K562 (cell line): ENCODE data around the gene MGAT4D. TPM values are rescaled to one million over a fixed set of nuclear protein-coding genes. Genes with fewer than 3 reads are reported as not detected.

ENCODE experiments used
- ATAC-seq: fragments of 200-7000 bp; cut with Tn5 transposase; 3 replicates; pipeline ENCODE4 v1.9.1; 2020; ENCODE audit warnings: moderate library complexity
- BruUV-seq: library from RNA; stranded (reverse); fragments of 400-500 nt; replicated peaks from 2 replicates; lab custom pipeline; 2021; lab: Mats Ljungman, UMichigan
- CTCF ChIA-PET: fragments of 300-600 bp; formaldehyde crosslinking; extraction: SDS; loops from one replicate; lab custom pipeline; 2021; ENCODE audit warnings: low intra/inter-chr PET ratio; lab: Yijun Ruan, JAX
- POLR2A ChIA-PET: fragments of 300-600, 350-650 bp; sonication (Branson Sonifier 250); formaldehyde crosslinking; extraction: SDS; loops from one replicate; lab custom pipeline; 2021; ENCODE audit warnings: antibody characterized with exemption, inconsistent platforms; lab: Yijun Ruan, JAX
- DNase-seq, 4 experiments: peaks; one replicate each; pipeline versions ENCODE4 v3.0.0 to v3.0.0-alpha.2; 2011 to 2018; ENCODE audit warnings: low spot score in 3 of 4, mixed read lengths in 3 of 4; ENCODE audit errors: extremely low read depth in 1 of 4
- FAIRE-seq: peaks from 2 replicates; lab custom pipeline; 2011; peaks lifted over from hg19 to GRCh38; lab: Jason Lieb, UNC
- H2AFZ ChIP-seq: 2 replicates; pipeline ENCODE4 v1.6.0; 2011; ENCODE audit warnings: low read depth, low read length, control low read depth, inconsistent platforms
- H3K27ac ChIP-seq: fragments of 200-600 bp; 3 replicates; pipeline ENCODE4 v1.8.0; 2011; ENCODE audit warnings: low read depth, mild to moderate bottlenecking, control low read depth, inconsistent platforms, low read length, moderate library complexity, mixed read lengths; ENCODE audit errors: extremely low read depth
- H3K27me3 ChIP-seq, 2 experiments: fragments of 300-600 bp in 1 of 2; 2 replicates in 1 of 2; 3 replicates in 1 of 2; pipeline versions ENCODE4 v1.6.0 to v1.8.0; 2011; ENCODE audit warnings: inconsistent platforms in 2 of 2, low read length in 2 of 2, mild to moderate bottlenecking in 1 of 2, mixed read lengths in 1 of 2, moderate library complexity in 1 of 2; ENCODE audit not compliant: control insufficient read depth in 2 of 2, insufficient read depth in 2 of 2
- H3K36me3 ChIP-seq: fragments of 300-600 bp; 3 replicates; pipeline ENCODE4 v1.8.0; 2011; ENCODE audit warnings: mild to moderate bottlenecking, low read length, inconsistent platforms; ENCODE audit not compliant: control insufficient read depth, insufficient read depth
- H3K4me1 ChIP-seq, 2 experiments: fragments of 200-600 bp in 1 of 2; replicated peaks in 1 of 2; 2 replicates in 1 of 2; 3 replicates in 1 of 2; pipeline versions ENCODE4 v1.5.1 to v1.8.0; 2011; ENCODE audit warnings: inconsistent platforms in 2 of 2, low read length in 2 of 2, mild to moderate bottlenecking in 1 of 2, mixed read lengths in 1 of 2, moderate library complexity in 1 of 2; ENCODE audit not compliant: control insufficient read depth in 2 of 2, insufficient read depth in 2 of 2
- H3K4me2 ChIP-seq: 2 replicates; pipeline ENCODE4 v1.6.1; 2011; ENCODE audit warnings: low read length, control low read depth, inconsistent platforms, mixed read lengths; ENCODE audit not compliant: insufficient read depth
- H3K4me3 ChIP-seq: fragments of 200-600 bp; sonication (generic), shearing (Covaris generic); 2 replicates; pipeline ENCODE4 v1.5.1; 2016; ENCODE audit warnings: control low read depth, inconsistent platforms
- H3K79me2 ChIP-seq: fragments of 200-600 bp; 3 replicates; pipeline ENCODE4 v1.8.0; 2011; ENCODE audit warnings: low read length, inconsistent platforms; ENCODE audit not compliant: control insufficient read depth, insufficient read depth
- H3K9ac ChIP-seq, 2 experiments: 2 replicates each; pipeline versions ENCODE4 v1.6.0 to v1.6.1; 2011; ENCODE audit warnings: low read depth in 2 of 2, low read length in 2 of 2, control low read depth in 1 of 2, inconsistent platforms in 1 of 2, mild to moderate bottlenecking in 1 of 2, mixed read lengths in 1 of 2; ENCODE audit not compliant: insufficient read depth in 1 of 2
- H3K9me1 ChIP-seq: one replicate; pipeline ENCODE4 v1.6.0; 2011; ENCODE audit warnings: inconsistent platforms, mild to moderate bottlenecking, low read length, moderate library complexity; ENCODE audit not compliant: control insufficient read depth, insufficient read depth
- H3K9me3 ChIP-seq: replicated peaks from 2 replicates; pipeline ENCODE4 v1.5.1; 2011; ENCODE audit warnings: low read depth, low read length, inconsistent platforms; ENCODE audit not compliant: control insufficient read depth, insufficient read depth
- H4K20me1 ChIP-seq: replicated peaks from 2 replicates; pipeline ENCODE4 v1.6.1; 2011; ENCODE audit warnings: low read length, inconsistent platforms, mixed read lengths; ENCODE audit not compliant: control insufficient read depth, insufficient read depth
- BRCA1 ChIP-seq, 2 experiments: fragments of 450-650 bp in 1 of 2; sonication (generic) in 1 of 2; formaldehyde crosslinking in 1 of 2; IDR thresholded peaks; 2 replicates each; pipeline versions ENCODE4 v1.5.0 to v1.6.1; 2017 to 2020; ENCODE audit warnings: mild to moderate bottlenecking in 1 of 2, missing genetic modification reagents in 1 of 2
- CC2D1A ChIP-seq: fragments of 450-650 bp; IDR thresholded peaks from 2 replicates; pipeline ENCODE4 v1.6.1; 2017; ENCODE audit warnings: mild to moderate bottlenecking
- HNRNPUL1 ChIP-seq: fragments of 200-400 bp; formaldehyde crosslinking; IDR thresholded peaks from 2 replicates; pipeline ENCODE4 v1.6.1; 2017; ENCODE audit warnings: low read length
- KDM1A ChIP-seq, 2 experiments: fragments of 450-650 bp; IDR thresholded peaks; 2 replicates each; pipeline ENCODE4 v1.6.1; 2016; ENCODE audit warnings: mild to moderate bottlenecking in 2 of 2
- PURB ChIP-seq: sonication (generic); formaldehyde crosslinking; IDR thresholded peaks from 2 replicates; pipeline ENCODE4 v1.9.0; 2021; ENCODE audit warnings: low read depth, mild to moderate bottlenecking, missing genetic modification reagents
- PYGO2 ChIP-seq: fragments of 450-650 bp; IDR thresholded peaks from 2 replicates; pipeline ENCODE4 v1.6.1; 2016; ENCODE audit warnings: mild to moderate bottlenecking, missing genetic modification characterization, moderate library complexity, missing compliant biosample characterization
- RBFOX2 ChIP-seq: fragments of 200-400 bp; formaldehyde crosslinking; IDR thresholded peaks from 2 replicates; pipeline ENCODE4 v1.6.1; 2017; ENCODE audit warnings: low read depth, mild to moderate bottlenecking, low read length, moderate library complexity
- RBM15 ChIP-seq: fragments of 200-400 bp; formaldehyde crosslinking; IDR thresholded peaks from 2 replicates; pipeline ENCODE4 v1.6.1; 2018; ENCODE audit warnings: mild to moderate bottlenecking, low read length, moderate library complexity; ENCODE audit not compliant: insufficient read depth
- SMAD2 ChIP-seq: fragments of 150-350 bp; IDR thresholded peaks from 2 replicates; pipeline ENCODE4 v1.6.1; 2014; ENCODE audit warnings: low read depth, mild to moderate bottlenecking, low read length
- XRCC5 ChIP-seq: fragments of 200-400 bp; formaldehyde crosslinking; IDR thresholded peaks from 2 replicates; pipeline ENCODE4 v1.6.1; 2017; ENCODE audit warnings: low read depth, mild to moderate bottlenecking, low read length
- ZNF583 ChIP-seq: fragments of 250-450 bp; sonication (Bioruptor Pico); IDR thresholded peaks from 2 replicates; pipeline ENCODE4 v1.4.0; 2020
- WGBS: fragments of 100-300 bp; shearing (Covaris generic); methylation state at CpG from one replicate; pipeline ENCODE4 v1.1.6; 2016; ENCODE audit warnings: low coverage, mixed read lengths; ENCODE audit not compliant: insufficient coverage; ENCODE audit errors: missing lambda C conversion rate; 5-methylcytosine and 5-hydroxymethylcytosine counted together
- in situ Hi-C: fragments of 300-500 bp; cut with MboI; formaldehyde crosslinking; loops from 4 replicates; pipeline ENCODE4 v1.15.0; 2018; ENCODE audit warnings: inconsistent platforms, mixed read lengths
- intact Hi-C: fragments of 100-400 bp; cut with micrococcal nuclease; formaldehyde crosslinking; loops from 2 replicates; pipeline ENCODE4 v1.14.2; 2022
- polyA plus RNA-seq, 8 experiments: library from polyadenylated mRNA; depleted of rRNA in 4 of 8; stranded (reverse) in 5 of 8; unstranded in 3 of 8; fragments of >200 nt; fragmentation: Nextera tagmentation in 2 of 8; fragmentation: Illumina TruSeq in 1 of 8; extraction: Ambion mirVana in 2 of 8; extraction: Trizol in 1 of 8; gene quantifications; 2 replicates each; pipeline versions ENCODE4 v1.2.1 to v1.2.3, GENCODE V29; 2011 to 2014; ENCODE audit warnings: inconsistent platforms in 1 of 8, missing spikeins in 1 of 8
- total RNA-seq, 7 experiments: library from RNA; depleted of rRNA in 6 of 7; stranded (reverse); fragments of >200 nt in 6 of 7; fragmentation: Illumina TruSeq in 2 of 7; extraction: Trizol in 2 of 7; gene quantifications; 2 replicates each; pipeline versions ENCODE4 v1.2.1 to v1.2.3, GENCODE V29; 2011 to 2021; ENCODE audit warnings: low replicate concordance in 1 of 7
- TF ChIP-seq, protein P1 (sequence below): sonication (generic); IDR thresholded peaks from 2 replicates; pipeline ENCODE4 v1.6.1; 2016
- TF ChIP-seq, protein P2 (sequence below): fragments of 250-450 bp; sonication (Bioruptor Pico); IDR thresholded peaks from 2 replicates; pipeline ENCODE4 v1.5.0; 2021
- TF ChIP-seq, protein P3 (sequence below): fragments of 250-450 bp; sonication (Bioruptor Pico); IDR thresholded peaks from 2 replicates; pipeline ENCODE4 v1.8.0; 2021; ENCODE audit warnings: mild to moderate bottlenecking, moderate library complexity

MGAT4D gene
- total and polyA plus RNA-seq, 9 of the 15 experiments (the other 6 are each of a cell fraction or from before 2014, with no cell fraction given): not detected

DNA sequence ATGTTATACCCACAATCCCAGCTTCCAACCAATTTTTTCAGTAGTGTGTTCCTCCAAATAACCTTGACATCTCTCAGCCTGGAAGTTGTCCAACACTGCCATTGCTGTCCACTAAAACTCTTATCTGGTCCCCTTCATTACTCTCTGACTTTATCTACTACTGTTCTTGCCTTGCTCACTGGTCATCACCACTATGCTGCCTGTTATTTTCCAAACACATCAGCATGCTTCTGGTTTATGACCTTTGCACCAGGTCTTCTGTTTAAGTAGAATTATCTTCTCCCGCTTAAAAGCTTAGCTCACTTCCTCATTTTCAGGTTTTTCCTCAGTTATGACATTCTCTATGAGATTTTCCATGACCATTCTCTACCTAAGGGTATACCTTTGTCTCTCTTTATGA lies 31.3 kb upstream of the MGAT4D start (continued):
- TF ChIP-seq CC2D1A: peak; percentile 80; the same call in 1 of the 2 replicates

DNA sequence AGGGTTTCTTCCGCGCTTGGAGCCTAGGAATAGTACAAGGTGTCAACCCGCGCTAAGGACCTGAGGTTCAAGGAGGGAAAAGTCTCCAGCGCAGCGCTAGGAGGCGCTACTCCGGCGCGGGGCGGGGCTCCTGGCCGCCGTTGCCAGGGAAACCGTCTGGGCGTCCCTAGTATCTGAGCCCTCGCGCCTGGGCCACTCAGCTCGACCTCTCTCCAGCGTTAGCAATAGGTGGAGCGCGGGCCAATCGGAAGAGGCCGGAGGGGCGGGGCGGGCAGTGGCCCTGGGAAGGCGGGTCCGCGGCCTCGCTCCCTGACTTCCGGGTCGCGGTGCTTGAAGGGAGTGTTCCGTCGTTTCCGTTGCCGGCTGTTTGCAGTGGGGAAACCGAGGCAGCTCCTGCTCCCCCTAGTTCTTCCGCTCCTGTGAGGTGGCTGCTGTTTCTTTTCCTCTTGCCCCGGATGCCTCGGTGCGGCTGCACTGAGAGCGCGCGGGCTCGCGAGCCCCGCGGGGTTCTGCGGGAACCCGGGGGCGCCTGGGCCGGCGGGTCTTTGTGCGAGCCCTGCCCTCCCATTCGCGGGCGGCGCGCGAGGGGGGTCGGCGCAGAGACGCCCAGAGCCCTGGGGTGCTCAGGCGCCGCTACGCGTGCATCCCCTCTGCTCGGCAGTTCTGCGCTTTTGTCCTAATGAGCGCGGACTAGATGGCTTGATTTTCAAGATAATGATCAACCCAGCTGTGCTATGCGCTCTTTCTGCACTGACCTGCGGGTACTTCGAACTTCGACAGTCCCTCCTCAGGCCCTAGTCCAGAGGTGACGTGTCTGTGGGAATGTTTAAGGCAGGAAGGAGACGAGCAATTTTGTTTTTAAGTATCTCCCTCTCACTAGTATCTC lies 26.0 kb upstream of the MGAT4D start, which contains the start of gene ELMOD2:
Gene ELMOD2 (plus strand): TSS at position 312 of the 886 bp plus-strand sequence. CDS start 1,261 bp downstream, outside the sequence.
- Histone ChIP-seq H3K9me1 (no peaks in the 10 kb centered on the region), H4K20me1 (no peaks in the 10 kb centered on the region; the same call in 1 of the 2 replicates), H3K4me2 (peak within 1 kb of the TSS; percentile 91), H3K4me3 (peak within 1 kb of the TSS; percentile 96), H3K79me2 (peaks cover 16% of the 10 kb centered on the region), H3K36me3 (peaks cover 18% of the 10 kb centered on the region), H2AFZ (peak within 1 kb of the TSS; percentile 95), H3K4me1 (peaks cover 5 to 7% of the 10 kb centered on the region in 2 experiments; a peak in 3 of 5 replicates), H3K9ac (peak within 1 kb of the TSS; percentile 75 to 91), H3K27me3 (no peaks in the 10 kb centered on the region), H3K9me3 (0 out of 2 replicates have a peak, but pooled peaks cover 3% of the 10 kb centered on the region), H3K27ac (peak within 1 kb of the TSS; percentile 84)
- 1% methylated on average over 55 of the region's 77 CpGs for WGBS
- intact Hi-C loops (loop anchor here (5.0 kb wide), 3 partner anchors 88 to 152 kb away; partner anchors contain the start of genes CLGN and SCOC), in situ Hi-C loops (no loop called here)
- DNase-seq (peak; percentile 97 to 98 (median 98)), FAIRE-seq (peak; percentile 83), ATAC-seq (peak; percentile 100)
- BruUV-seq: TSS peak; percentile 49
- POLR2A ChIA-PET: interaction anchor here (1.5 kb wide), 1 partner anchor 9 kb away, joined by 6 read pairs; no protein-coding TSS in a partner anchor
- CTCF ChIA-PET: no interaction called here
- TF ChIP-seq XRCC5 (peak; percentile 89), SMAD2 (no peak), PYGO2 (tag) (no peak), HNRNPUL1 (no peak), RBM15 (no peak), BRCA1 (IDR thresholded peaks at IDR 0.05) (no peak), BRCA1 (CRISPR knock-in tag; IDR thresholded peaks at IDR 0.05) (no peak), ZNF583 (no peak), PURB (CRISPR knock-in tag) (no peak), RBFOX2 (peak; percentile 92), KDM1A (IDR thresholded peaks at IDR 0.05) (no peak)
- TF ChIP-seq, protein P1, sequence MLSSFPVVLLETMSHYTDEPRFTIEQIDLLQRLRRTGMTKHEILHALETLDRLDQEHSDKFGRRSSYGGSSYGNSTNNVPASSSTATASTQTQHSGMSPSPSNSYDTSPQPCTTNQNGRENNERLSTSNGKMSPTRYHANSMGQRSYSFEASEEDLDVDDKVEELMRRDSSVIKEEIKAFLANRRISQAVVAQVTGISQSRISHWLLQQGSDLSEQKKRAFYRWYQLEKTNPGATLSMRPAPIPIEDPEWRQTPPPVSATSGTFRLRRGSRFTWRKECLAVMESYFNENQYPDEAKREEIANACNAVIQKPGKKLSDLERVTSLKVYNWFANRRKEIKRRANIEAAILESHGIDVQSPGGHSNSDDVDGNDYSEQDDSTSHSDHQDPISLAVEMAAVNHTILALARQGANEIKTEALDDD: no peak
- TF ChIP-seq, protein P2, sequence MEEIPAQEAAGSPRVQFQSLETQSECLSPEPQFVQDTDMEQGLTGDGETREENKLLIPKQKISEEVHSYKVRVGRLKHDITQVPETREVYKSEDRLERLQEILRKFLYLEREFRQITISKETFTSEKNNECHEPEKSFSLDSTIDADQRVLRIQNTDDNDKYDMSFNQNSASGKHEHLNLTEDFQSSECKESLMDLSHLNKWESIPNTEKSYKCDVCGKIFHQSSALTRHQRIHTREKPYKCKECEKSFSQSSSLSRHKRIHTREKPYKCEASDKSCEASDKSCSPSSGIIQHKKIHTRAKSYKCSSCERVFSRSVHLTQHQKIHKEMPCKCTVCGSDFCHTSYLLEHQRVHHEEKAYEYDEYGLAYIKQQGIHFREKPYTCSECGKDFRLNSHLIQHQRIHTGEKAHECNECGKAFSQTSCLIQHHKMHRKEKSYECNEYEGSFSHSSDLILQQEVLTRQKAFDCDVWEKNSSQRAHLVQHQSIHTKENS (CRISPR knock-in tag): no peak
- TF ChIP-seq, protein P3, sequence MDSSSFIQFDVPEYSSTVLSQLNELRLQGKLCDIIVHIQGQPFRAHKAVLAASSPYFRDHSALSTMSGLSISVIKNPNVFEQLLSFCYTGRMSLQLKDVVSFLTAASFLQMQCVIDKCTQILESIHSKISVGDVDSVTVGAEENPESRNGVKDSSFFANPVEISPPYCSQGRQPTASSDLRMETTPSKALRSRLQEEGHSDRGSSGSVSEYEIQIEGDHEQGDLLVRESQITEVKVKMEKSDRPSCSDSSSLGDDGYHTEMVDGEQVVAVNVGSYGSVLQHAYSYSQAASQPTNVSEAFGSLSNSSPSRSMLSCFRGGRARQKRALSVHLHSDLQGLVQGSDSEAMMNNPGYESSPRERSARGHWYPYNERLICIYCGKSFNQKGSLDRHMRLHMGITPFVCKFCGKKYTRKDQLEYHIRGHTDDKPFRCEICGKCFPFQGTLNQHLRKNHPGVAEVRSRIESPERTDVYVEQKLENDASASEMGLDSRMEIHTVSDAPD (CRISPR knock-in tag): no peak
